Measurements from ENCODE around the gene WDR37.

The WDR37 gene

GRCh38 chr10:1130995-1131790 lies 75.0 kb downstream of the WDR37 start:
- DNase-seq = no peak

GRCh38 chr10:1132584-1132983 lies 76.4 kb downstream of the WDR37 start:
- DNase-seq = no peak

GRCh38 chr10:1133495-1134045 lies 77.4 kb downstream of the WDR37 start:
- no peak for DNase-seq

GRCh38 chr10:1134156-1134555 lies 78.0 kb downstream of the WDR37 start:
- DNase-seq = no peak

- no peak for DNase-seq
These were observed 80.1 kb downstream of the WDR37 start for GRCh38 chr10:1136268-1136667.

GRCh38 chr10:1137499-1138163 lies 81.4 kb downstream of the WDR37 start:
- no peak for DNase-seq

- no peak for DNase-seq
These were observed 82.3 kb downstream of the WDR37 start for GRCh38 chr10:1138529-1138928.

GRCh38 chr10:1141261-1141660 lies 85.1 kb downstream of the WDR37 start:
- no peak for DNase-seq

GRCh38 chr10:1141701-1142100 lies 85.5 kb downstream of the WDR37 start:
- no peak for DNase-seq

- no peak for DNase-seq
These were observed 86.4 kb downstream of the WDR37 start for GRCh38 chr10:1142596-1142995.

GRCh38 chr10:1147810-1148209 lies 91.6 kb downstream of the WDR37 start:
- no peak for DNase-seq

- DNase-seq = no peak
These were observed 92.8 kb downstream of the WDR37 start for GRCh38 chr10:1148855-1149605.

GRCh38 chr10:1149793-1150637 lies 93.8 kb downstream of the WDR37 start:
- DNase-seq = no peak

- DNase-seq = no peak
These were observed 94.4 kb downstream of the WDR37 start for GRCh38 chr10:1150638-1150955.

GRCh38 chr10:1151076-1152033 lies 95.2 kb downstream of the WDR37 start:
- DNase-seq = no peak

- no peak for DNase-seq
These were observed 96.4 kb downstream of the WDR37 start for GRCh38 chr10:1152386-1153250.

GRCh38 chr10:1153251-1153763 lies 97.1 kb downstream of the WDR37 start:
- DNase-seq = no peak

- no peak for DNase-seq
These were observed 97.7 kb downstream of the WDR37 start for GRCh38 chr10:1153805-1154351.

- DNase-seq = no peak
These were observed 98.5 kb downstream of the WDR37 start for GRCh38 chr10:1154531-1155295.

Measured in NCI-H2029 treated with DMSO at 0.1 percent for 48 hours (cell line).